CD14-positive monocyte (primary cell): Measurements from ENCODE around the gene PLA2G4A. TPM values are rescaled to one million over a fixed set of nuclear protein-coding genes. Genes with fewer than 3 reads are reported as not detected.

ENCODE experiments used
- DNase-seq, 3 donors: peaks; one replicate each; pipeline ENCODE4 v3.0.0-alpha.2; 2011 to 2022
- H2AFZ ChIP-seq: 2 replicates; pipeline ENCODE4 v1.6.0; 2012; ENCODE audit warnings: mild to moderate bottlenecking, low read depth, low read length, inconsistent platforms; ENCODE audit not compliant: insufficient read depth, poor library complexity, severe bottlenecking
- H3K27ac ChIP-seq, 2 donors: 1 replicate in 1 of 2; 2 replicates in 1 of 2; pipeline ENCODE4 v1.5.1; 2012 to 2013; ENCODE audit warnings: low read length in 2 of 2, control low read depth in 1 of 2, inconsistent platforms in 1 of 2, low read depth in 1 of 2, mild to moderate bottlenecking in 1 of 2
- H3K27me3 ChIP-seq, 2 donors: one replicate each; pipeline versions ENCODE4 v1.6.0 to v1.6.1; 2011 to 2013; ENCODE audit warnings: low read length in 2 of 2; ENCODE audit not compliant: control insufficient read depth in 2 of 2, insufficient read depth in 2 of 2
- H3K36me3 ChIP-seq, 2 donors: replicated peaks in 1 of 2; 1 replicate in 1 of 2; 2 replicates in 1 of 2; pipeline versions ENCODE4 v1.5.1 to v1.6.1; 2012 to 2013; ENCODE audit warnings: low read length in 2 of 2, control low read depth in 1 of 2, inconsistent platforms in 1 of 2, mild to moderate bottlenecking in 1 of 2; ENCODE audit not compliant: insufficient read depth in 2 of 2, control insufficient read depth in 1 of 2
- H3K4me1 ChIP-seq, 2 donors: 1 replicate in 1 of 2; 2 replicates in 1 of 2; pipeline versions ENCODE4 v1.5.1 to v1.6.1; 2012 to 2013; ENCODE audit warnings: low read length in 2 of 2, control low read depth in 1 of 2, inconsistent platforms in 1 of 2, mild to moderate bottlenecking in 1 of 2, moderate library complexity in 1 of 2; ENCODE audit not compliant: insufficient read depth in 2 of 2, control insufficient read depth in 1 of 2
- H3K4me2 ChIP-seq: replicated peaks from 2 replicates; pipeline ENCODE3; 2012; ENCODE audit warnings: low read length, moderate library complexity, mild to moderate bottlenecking; ENCODE audit not compliant: poor library complexity, severe bottlenecking; ENCODE audit errors: extremely low read depth
- H3K4me3 ChIP-seq, 3 experiments: fragments of 200-600 bp in 1 of 3; sonication (generic) in 1 of 3; replicated peaks in 1 of 3; 1 replicate in 2 of 3; 2 replicates in 1 of 3; pipeline ENCODE4 v1.5.1; 2011 to 2013; ENCODE audit warnings: low read length in 3 of 3, mild to moderate bottlenecking in 3 of 3, control low read depth in 2 of 3, low read depth in 2 of 3, inconsistent platforms in 1 of 3, moderate library complexity in 1 of 3
- H3K79me2 ChIP-seq: 2 replicates; pipeline ENCODE4 v1.6.0; 2012; ENCODE audit warnings: mild to moderate bottlenecking, control low read depth, inconsistent platforms, low read length, moderate library complexity; ENCODE audit not compliant: insufficient read depth
- H3K9ac ChIP-seq: 2 replicates; pipeline ENCODE4 v1.6.0; 2017; ENCODE audit warnings: low read length, mild to moderate bottlenecking; ENCODE audit not compliant: insufficient read depth, poor library complexity, severe bottlenecking
- H3K9me3 ChIP-seq, 2 donors: replicated peaks in 1 of 2; 1 replicate in 1 of 2; 2 replicates in 1 of 2; pipeline versions ENCODE4 v1.5.1 to v1.6.1; 2012 to 2013; ENCODE audit warnings: low read length in 2 of 2, control low read depth in 1 of 2; ENCODE audit not compliant: control insufficient read depth in 1 of 2, insufficient read depth in 1 of 2
- H4K20me1 ChIP-seq: 2 replicates; pipeline ENCODE4 v1.6.0; 2012; ENCODE audit warnings: mild to moderate bottlenecking, low read length, control low read depth, moderate library complexity; ENCODE audit not compliant: insufficient read depth
- H3K27ac Mint-ChIP-seq, 7 donors: one replicate each; pipeline ENCODE4 v1.8.0; 2020; ENCODE audit warnings: mild to moderate bottlenecking in 7 of 7, mixed read lengths in 7 of 7, moderate library complexity in 6 of 7, inconsistent platforms in 2 of 7
- H3K27me3 Mint-ChIP-seq, 3 donors: one replicate each; pipeline ENCODE4 v1.8.0; 2021 to 2022; ENCODE audit warnings: low read depth in 3 of 3, mild to moderate bottlenecking in 3 of 3, mixed read lengths in 3 of 3, moderate library complexity in 3 of 3, inconsistent platforms in 1 of 3
- H3K36me3 Mint-ChIP-seq, 2 donors: one replicate each; pipeline ENCODE4 v1.8.0; 2020; ENCODE audit warnings: mixed read lengths in 2 of 2, inconsistent platforms in 1 of 2, mild to moderate bottlenecking in 1 of 2
- H3K4me1 Mint-ChIP-seq: one replicate; pipeline ENCODE4 v1.8.0; 2020; ENCODE audit warnings: mild to moderate bottlenecking, mixed read lengths
- H3K4me3 Mint-ChIP-seq, 2 donors: one replicate each; pipeline ENCODE4 v1.8.0; 2020; ENCODE audit warnings: mild to moderate bottlenecking in 2 of 2, mixed read lengths in 2 of 2, moderate library complexity in 1 of 2
- H3K9me3 Mint-ChIP-seq, 7 donors: one replicate each; pipeline ENCODE4 v1.8.0; 2020 to 2022; ENCODE audit warnings: mixed read lengths in 7 of 7, mild to moderate bottlenecking in 6 of 7, moderate library complexity in 6 of 7, inconsistent platforms in 2 of 7
- WGBS: methylation state at CpG from one replicate; pipeline ENCODE4 v1.1.5; 2013; ENCODE audit warnings: missing lambda C conversion rate; ENCODE audit not compliant: insufficient coverage; 5-methylcytosine and 5-hydroxymethylcytosine counted together
- intact Hi-C, 2 donors: fragments of 100-400 bp; cut with micrococcal nuclease; formaldehyde crosslinking; loops; one replicate each; pipeline versions ENCODE4 v1.15.0 to v1.15.1; 2023
- polyA plus RNA-seq, 3 donors: library from polyadenylated mRNA; depleted of rRNA in 1 of 3; unstranded in 2 of 3; stranded (reverse) in 1 of 3; fragments of 300-500 nt in 2 of 3; fragments of >200 nt in 1 of 3; fragmentation: Illumina TruSeq in 2 of 3; gene quantifications; 1 replicate in 2 of 3; 2 replicates in 1 of 3; pipeline ENCODE4 v1.2.3, GENCODE V29; 2012 to 2021
- TF ChIP-seq, protein P1 (sequence below): fragments of 200-600 bp; IDR thresholded peaks from one replicate; pipeline ENCODE4 v1.8.0; 2022; ENCODE audit warnings: antibody characterized with exemption, mild to moderate bottlenecking

Gene PLA2G4A
- polyA plus RNA-seq, 3 donors: 1.4 to 4.5 (median 4.1) TPM

DNA sequence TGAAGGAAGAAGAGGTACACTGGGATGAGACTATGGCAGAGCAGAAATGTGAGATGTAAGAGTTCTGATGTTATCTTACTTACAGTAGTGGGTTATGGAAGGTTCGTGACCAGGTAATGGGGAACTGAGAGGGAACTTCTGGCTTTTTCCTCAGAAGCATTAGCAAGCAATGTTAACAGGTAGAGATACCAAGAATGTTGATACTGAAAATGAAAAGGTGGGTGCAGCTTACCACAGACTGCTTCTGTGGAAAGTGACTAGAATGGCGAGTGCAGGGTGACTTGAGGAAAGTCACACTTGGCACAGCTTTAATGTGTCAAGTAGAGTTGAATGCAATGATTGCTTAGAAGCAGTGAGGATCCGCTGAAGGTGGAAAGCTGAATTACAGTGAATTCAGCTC, 70.8 kb downstream of the PLA2G4A start:
- H3K27me3 Mint-ChIP-seq: peaks cover 0 to 2% (median 0%) of the 10 kb centered on the region in 3 donors
- Histone ChIP-seq H3K36me3 (peaks cover 33 to 76% of the 10 kb centered on the region in 2 donors), H3K9ac (no peak overlapping the region), H3K4me2 (no peak overlapping the region), H3K4me1 (peaks cover 7 to 8% of the 10 kb centered on the region in 2 donors), H4K20me1 (no peaks in the 10 kb centered on the region), H3K27me3 (no peaks in the 10 kb centered on the region), H3K27ac (no peak overlapping the region), H3K4me3 (no peak overlapping the region), H3K9me3 (no peaks in the 10 kb centered on the region), H2AFZ (no peak overlapping the region), H3K79me2 (no peaks in the 10 kb centered on the region)
- peaks cover 14% of the 10 kb centered on the region for H3K4me1 Mint-ChIP-seq
- H3K4me3 Mint-ChIP-seq: no peak overlapping the region
- H3K27ac Mint-ChIP-seq: peak overlapping the region in 1 of 7 donors; percentile 48
- peaks cover 46 to 58% of the 10 kb centered on the region in 2 donors for H3K36me3 Mint-ChIP-seq
- WGBS: 100% methylated on average over 2 of the region's 3 CpGs
- intact Hi-C loops: no loop called here
- no peak for DNase-seq
- TF ChIP-seq, protein P1, sequence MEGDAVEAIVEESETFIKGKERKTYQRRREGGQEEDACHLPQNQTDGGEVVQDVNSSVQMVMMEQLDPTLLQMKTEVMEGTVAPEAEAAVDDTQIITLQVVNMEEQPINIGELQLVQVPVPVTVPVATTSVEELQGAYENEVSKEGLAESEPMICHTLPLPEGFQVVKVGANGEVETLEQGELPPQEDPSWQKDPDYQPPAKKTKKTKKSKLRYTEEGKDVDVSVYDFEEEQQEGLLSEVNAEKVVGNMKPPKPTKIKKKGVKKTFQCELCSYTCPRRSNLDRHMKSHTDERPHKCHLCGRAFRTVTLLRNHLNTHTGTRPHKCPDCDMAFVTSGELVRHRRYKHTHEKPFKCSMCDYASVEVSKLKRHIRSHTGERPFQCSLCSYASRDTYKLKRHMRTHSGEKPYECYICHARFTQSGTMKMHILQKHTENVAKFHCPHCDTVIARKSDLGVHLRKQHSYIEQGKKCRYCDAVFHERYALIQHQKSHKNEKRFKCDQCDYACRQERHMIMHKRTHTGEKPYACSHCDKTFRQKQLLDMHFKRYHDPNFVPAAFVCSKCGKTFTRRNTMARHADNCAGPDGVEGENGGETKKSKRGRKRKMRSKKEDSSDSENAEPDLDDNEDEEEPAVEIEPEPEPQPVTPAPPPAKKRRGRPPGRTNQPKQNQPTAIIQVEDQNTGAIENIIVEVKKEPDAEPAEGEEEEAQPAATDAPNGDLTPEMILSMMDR: no peak
- no peaks in the 10 kb centered on the region for H3K9me3 Mint-ChIP-seq

GRCh38 chr1:186899977-186900376, 71.2 kb downstream of the PLA2G4A start:
- Mint-ChIP-seq H3K9me3 (no peaks in the 10 kb centered on the region), H3K27me3 (peaks cover 0 to 2% (median 0%) of the 10 kb centered on the region in 3 donors), H3K27ac (no peak overlapping the region), H3K4me1 (peaks cover 15% of the 10 kb centered on the region), H3K4me3 (no peak overlapping the region), H3K36me3 (peaks cover 44 to 56% of the 10 kb centered on the region in 2 donors)
- H3K27me3 ChIP-seq: no peaks in the 10 kb centered on the region
- H3K79me2 ChIP-seq: no peaks in the 10 kb centered on the region
- H3K4me3 ChIP-seq: no peak overlapping the region
- peaks cover 7 to 8% of the 10 kb centered on the region in 2 donors for H3K4me1 ChIP-seq
- no peak overlapping the region for H3K4me2 ChIP-seq
- no peak overlapping the region for H3K9ac ChIP-seq
- H3K27ac ChIP-seq: no peak overlapping the region
- H2AFZ ChIP-seq: no peak overlapping the region
- H3K36me3 ChIP-seq: peaks cover 29 to 72% of the 10 kb centered on the region in 2 donors
- WGBS: no CpG with 5 or more reads among the region's 2 CpGs
- no peaks in the 10 kb centered on the region for H4K20me1 ChIP-seq
- TF ChIP-seq, protein P1: no peak
- H3K9me3 ChIP-seq: no peaks in the 10 kb centered on the region
- no peak for DNase-seq
- intact Hi-C loops: no loop called here
